Camera-type eye (tissue), 1 donor: Measurements from ENCODE around the gene OR5M11. TPM values are rescaled to one million over a fixed set of nuclear protein-coding genes. Genes with fewer than 3 reads are reported as not detected.

Experiments
- total RNA-seq: library from RNA; depleted of rRNA; stranded (reverse); fragments of >200 nt; gene quantifications from one replicate; pipeline ENCODE4 v1.2.3, GENCODE V29; 2014

Gene OR5M11
- not detected for total RNA-seq

DNA sequence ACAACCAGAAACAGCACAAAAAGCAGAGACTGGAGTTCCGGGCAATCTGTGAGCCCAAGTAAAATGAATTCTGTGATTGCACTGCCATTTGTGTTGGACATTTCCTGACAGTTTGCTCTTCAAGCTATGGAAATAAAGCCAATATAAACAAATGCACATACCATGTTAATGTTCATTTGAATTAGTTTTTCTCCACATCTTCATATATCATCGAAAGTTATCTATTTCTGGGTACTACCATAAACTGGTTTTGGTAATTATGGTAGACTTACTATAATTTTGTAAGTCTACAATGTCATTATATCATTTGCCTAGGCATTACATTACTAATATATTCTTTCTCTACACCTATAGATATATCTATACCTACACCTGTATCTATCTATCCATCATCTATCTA lies at the start of gene OR5M11:
TSS of gene OR5M11 (minus strand) at position 101 of the 400 bp plus-strand sequence. CDS start at position 101, 0 bp downstream.

DNA sequence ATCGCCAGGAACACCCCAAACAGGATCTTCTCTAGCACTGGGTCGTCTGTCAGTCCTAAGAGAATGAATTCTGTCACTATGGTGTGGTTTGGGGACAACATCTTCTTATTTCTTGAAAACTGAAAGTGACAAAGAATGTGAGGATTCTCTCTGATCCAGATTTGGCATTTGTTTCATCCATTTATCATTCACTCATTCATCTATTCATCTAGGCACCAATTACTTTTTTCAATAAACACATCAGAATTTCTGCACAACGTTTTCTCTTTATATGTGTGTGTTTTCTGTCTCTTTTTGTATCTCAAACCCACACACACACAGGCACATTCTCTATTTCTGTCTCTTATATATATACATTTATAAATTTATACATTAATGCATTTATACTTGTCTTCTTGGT lies 34.6 kb upstream of the OR5M11 start, which contains the start of gene OR5M10:
TSS of gene OR5M10 (minus strand) at position 101 of the 400 bp plus-strand sequence. CDS start at position 101, 0 bp downstream.

Other genes starting within 250 kb of the OR5M11 start
- gene OR8K3, start 228.1 kb downstream of the OR5M11 start, total RNA-seq = not detected
- not detected for gene OR8K1, start 197.2 kb downstream of the OR5M11 start, total RNA-seq
- gene OR8J1, start 189.0 kb downstream of the OR5M11 start, total RNA-seq = not detected
- not detected for gene OR8U1, start 167.6 kb downstream of the OR5M11 start, total RNA-seq
- not detected for gene OR5AL1, start 130.6 kb downstream of the OR5M11 start, total RNA-seq
- not detected for gene OR5M3, start 69.9 kb downstream of the OR5M11 start, total RNA-seq
- gene OR5M8, start 51.9 kb downstream of the OR5M11 start, total RNA-seq = not detected
- not detected for gene OR5M10, start 34.5 kb upstream of the OR5M11 start, total RNA-seq
- not detected for gene OR5M1, start 71.6 kb upstream of the OR5M11 start, total RNA-seq
- not detected for gene OR5AP2, start 99.2 kb upstream of the OR5M11 start, total RNA-seq
- not detected for gene OR5AR1, start 120.4 kb upstream of the OR5M11 start, total RNA-seq
- not detected for gene OR9G1, start 155.8 kb upstream of the OR5M11 start, total RNA-seq
- not detected for gene OR9G4, start 205.4 kb upstream of the OR5M11 start, total RNA-seq